K562 (cell line): ENCODE results near the gene CNOT2. TPM values are rescaled to one million over a fixed set of nuclear protein-coding genes. Genes with fewer than 3 reads are reported as not detected.

Experiments
- CHCHD3 ChIP-seq: fragments of 250-450 bp; sonication (Bioruptor Pico); IDR thresholded peaks from 2 replicates; pipeline ENCODE4 v2.1.2; 2022; ENCODE audit warnings: mild to moderate bottlenecking
- E2F3 ChIP-seq: fragments of 250-450 bp; sonication (Bioruptor Pico); IDR thresholded peaks from 2 replicates; pipeline ENCODE4 v1.4.0; 2020; ENCODE audit warnings: mild to moderate bottlenecking
- ELF4 ChIP-seq: fragments of 450-650 bp; formaldehyde crosslinking; IDR thresholded peaks from 2 replicates; pipeline ENCODE4 v1.4.0; 2022; ENCODE audit warnings: missing genetic modification characterization
- HDAC8 ChIP-seq: fragments of 450-650 bp; IDR thresholded peaks from 2 replicates; pipeline ENCODE4 v1.6.1; 2016; ENCODE audit warnings: mild to moderate bottlenecking, missing genetic modification characterization, moderate library complexity, missing compliant biosample characterization
- HNRNPL ChIP-seq: fragments of 200-400 bp; formaldehyde crosslinking; IDR thresholded peaks from 2 replicates; pipeline ENCODE4 v1.6.1; 2017; ENCODE audit warnings: low read depth, mild to moderate bottlenecking, low read length
- ILK ChIP-seq: fragments of 450-650 bp; IDR thresholded peaks from 2 replicates; pipeline ENCODE4 v1.6.1; 2016; ENCODE audit warnings: missing genetic modification characterization, low read depth, mild to moderate bottlenecking, missing compliant biosample characterization, moderate library complexity, borderline replicate concordance
- IRF9 ChIP-seq: fragments of 450-650 bp; IDR thresholded peaks from 2 replicates; pipeline ENCODE4 v1.6.1; 2016; ENCODE audit warnings: missing biosample characterization, missing genetic modification characterization
- KAT7 ChIP-seq: sonication (generic); formaldehyde crosslinking; IDR thresholded peaks from 2 replicates; pipeline ENCODE4 v1.8.0; 2022; ENCODE audit warnings: missing genetic modification reagents, mild to moderate bottlenecking, borderline replicate concordance
- NCOR1 ChIP-seq: fragments of 450-650 bp; IDR thresholded peaks from 2 replicates; pipeline ENCODE4 v1.6.1; 2016; ENCODE audit warnings: mild to moderate bottlenecking, moderate library complexity
- NFATC3 ChIP-seq: fragments of 450-650 bp; IDR thresholded peaks from 2 replicates; pipeline ENCODE4 v1.6.1; 2017; ENCODE audit warnings: mild to moderate bottlenecking
- NONO ChIP-seq, 2 experiments: fragments of 200-400 bp in 1 of 2; fragments of 450-650 bp in 1 of 2; formaldehyde crosslinking in 1 of 2; IDR thresholded peaks; 2 replicates each; pipeline ENCODE4 v1.6.1; 2017; ENCODE audit warnings: low read depth in 2 of 2, mild to moderate bottlenecking in 2 of 2, moderate library complexity in 2 of 2, low read length in 1 of 2
- OTX1 ChIP-seq: fragments of 450-650 bp; formaldehyde crosslinking; IDR thresholded peaks from 2 replicates; pipeline ENCODE4 v1.4.0; 2022; ENCODE audit warnings: mild to moderate bottlenecking
- PTTG1 ChIP-seq: fragments of 450-650 bp; IDR thresholded peaks from 2 replicates; pipeline ENCODE4 v1.6.1; 2016; ENCODE audit warnings: low read depth, mild to moderate bottlenecking, missing genetic modification characterization, missing compliant biosample characterization
- RBM25 ChIP-seq: fragments of 200-400 bp; formaldehyde crosslinking; IDR thresholded peaks from 2 replicates; pipeline ENCODE4 v1.6.1; 2018; ENCODE audit warnings: low read length, low read depth, moderate library complexity; ENCODE audit not compliant: severe bottlenecking
- SAP30 ChIP-seq: fragments of 200-600 bp; sonication (generic); IDR thresholded peaks from 2 replicates; pipeline ENCODE4 v1.6.1; 2012; ENCODE audit warnings: borderline replicate concordance, low read depth, mild to moderate bottlenecking, moderate library complexity, low read length, control low read depth, inconsistent platforms; ENCODE audit not compliant: insufficient read depth, poor library complexity, severe bottlenecking
- SIN3A ChIP-seq, 2 experiments: fragments of 150-350 bp in 1 of 2; IDR thresholded peaks; 2 replicates each; pipeline ENCODE4 v1.6.1; 2011 to 2016; ENCODE audit warnings: borderline replicate concordance in 2 of 2, low read depth in 2 of 2, low read length in 2 of 2, mild to moderate bottlenecking in 2 of 2, moderate library complexity in 2 of 2; ENCODE audit not compliant: control insufficient read depth in 1 of 2
- SREBF2 ChIP-seq: sonication (generic); formaldehyde crosslinking; IDR thresholded peaks from 2 replicates; pipeline ENCODE4 v1.4.0; 2020; ENCODE audit warnings: mild to moderate bottlenecking, missing genetic modification reagents
- TBL1XR1 ChIP-seq, 2 experiments: IDR thresholded peaks; 2 replicates each; pipeline ENCODE4 v1.6.1; 2012; ENCODE audit warnings: improper control_type of control experiment in 2 of 2, low read length in 2 of 2, mild to moderate bottlenecking in 1 of 2
- TEAD1 ChIP-seq, 2 experiments: fragments of 450-650 bp in 1 of 2; sonication (generic) in 1 of 2; formaldehyde crosslinking; IDR thresholded peaks; 2 replicates each; pipeline versions ENCODE4 v1.4.0 to v1.8.0; 2020 to 2022; ENCODE audit warnings: mild to moderate bottlenecking in 2 of 2, missing genetic modification reagents in 1 of 2
- ZNF232 ChIP-seq: sonication (generic); formaldehyde crosslinking; IDR thresholded peaks from 2 replicates; pipeline ENCODE4 v1.8.0; 2022; ENCODE audit warnings: mild to moderate bottlenecking, missing genetic modification reagents
- ZNF274 ChIP-seq: IDR thresholded peaks from 2 replicates; pipeline ENCODE4 v1.6.1; 2011; ENCODE audit warnings: low read depth, mild to moderate bottlenecking, low read length, moderate library complexity, borderline replicate concordance
- ZNF316 ChIP-seq: fragments of 450-650 bp; IDR thresholded peaks from 2 replicates; pipeline ENCODE4 v1.6.1; 2016
- polyA plus RNA-seq, 8 experiments: library from polyadenylated mRNA; depleted of rRNA in 4 of 8; stranded (reverse) in 5 of 8; unstranded in 3 of 8; fragments of >200 nt; fragmentation: Nextera tagmentation in 2 of 8; fragmentation: Illumina TruSeq in 1 of 8; extraction: Ambion mirVana in 2 of 8; extraction: Trizol in 1 of 8; gene quantifications; 2 replicates each; pipeline versions ENCODE4 v1.2.1 to v1.2.3, GENCODE V29; 2011 to 2014; ENCODE audit warnings: inconsistent platforms in 1 of 8, missing spikeins in 1 of 8
- total RNA-seq, 7 experiments: library from RNA; depleted of rRNA in 6 of 7; stranded (reverse); fragments of >200 nt in 6 of 7; fragmentation: Illumina TruSeq in 2 of 7; extraction: Trizol in 2 of 7; gene quantifications; 2 replicates each; pipeline versions ENCODE4 v1.2.1 to v1.2.3, GENCODE V29; 2011 to 2021; ENCODE audit warnings: low replicate concordance in 1 of 7
- TF ChIP-seq, protein P1 (sequence below): fragments of 450-650 bp; conservative IDR thresholded peaks from 2 replicates; pipeline ENCODE4 v1.6.1; 2016; ENCODE audit warnings: missing genetic modification characterization, low read depth, mild to moderate bottlenecking, missing compliant biosample characterization, moderate library complexity
- TF ChIP-seq, protein P2 (sequence below): fragments of 250-450 bp; sonication (Bioruptor Pico); IDR thresholded peaks from 2 replicates; pipeline ENCODE4 v1.8.0; 2022; ENCODE audit warnings: moderate library complexity, mild to moderate bottlenecking, inconsistent platforms

The CNOT2 gene
- total and polyA plus RNA-seq, 9 of the 15 experiments (the other 6 are each of a cell fraction or from before 2014, with no cell fraction given) = 43.6 to 119 (median 84.4) TPM

DNA sequence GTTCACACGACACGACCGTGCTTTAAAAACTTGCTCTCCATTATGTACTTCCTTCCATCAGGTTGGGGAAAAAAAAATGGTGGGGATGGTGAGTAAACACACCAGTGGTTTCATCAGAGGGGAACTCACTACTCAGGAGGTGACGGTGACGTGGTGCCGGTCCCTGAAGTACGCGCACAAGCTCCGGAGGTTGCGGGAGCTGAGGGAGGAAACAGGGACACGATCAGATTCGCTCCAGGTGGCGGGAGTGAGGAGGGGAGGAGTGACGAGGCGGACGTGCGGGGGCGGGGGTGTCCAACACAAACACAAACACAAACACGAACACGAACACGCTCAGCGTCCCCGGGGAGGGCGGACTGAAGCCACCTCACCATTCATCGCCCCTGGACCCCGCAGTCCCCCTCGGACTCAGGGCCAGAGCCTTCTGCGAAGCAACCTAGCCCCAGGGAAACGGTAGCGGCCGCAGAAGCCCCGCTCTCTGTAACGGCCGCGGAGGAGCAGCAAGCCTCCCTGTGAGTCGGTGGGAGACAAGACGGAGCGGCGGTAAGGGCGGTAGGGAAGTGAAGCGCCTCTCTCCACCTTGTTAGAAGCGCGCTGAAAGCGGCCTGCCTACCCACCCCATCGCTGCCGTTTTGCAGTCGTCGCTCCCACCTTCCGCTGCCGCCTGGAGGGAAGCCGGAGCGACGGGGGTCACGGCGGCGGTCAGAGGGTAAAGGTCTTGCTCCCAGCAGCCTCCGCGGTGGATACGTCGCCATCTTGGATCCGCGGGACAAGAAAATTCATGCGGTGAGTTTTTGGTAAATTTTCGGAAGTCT lies at the start of gene CNOT2 (continued):
- no peak for TF ChIP-seq SAP30
- TF ChIP-seq ZNF232 (CRISPR knock-in tag) = no peak
- no peak for TF ChIP-seq HNRNPL
- peak; percentile 40 to 52; a peak in 1 of 4 replicates for TF ChIP-seq SIN3A (IDR thresholded peaks at IDR 0.05; ENCODE audit: borderline replicate concordance in 2 of 2, control insufficient read depth in 1 of 2, low read depth in 2 of 2, low read length in 2 of 2)
- no peak for TF ChIP-seq RBM25
- peak; percentile 15 to 54; a peak in 1 of 4 replicates for TF ChIP-seq TEAD1 (CRISPR knock-in tag; IDR thresholded peaks at IDR 0.05)
- TF ChIP-seq, protein P1, sequence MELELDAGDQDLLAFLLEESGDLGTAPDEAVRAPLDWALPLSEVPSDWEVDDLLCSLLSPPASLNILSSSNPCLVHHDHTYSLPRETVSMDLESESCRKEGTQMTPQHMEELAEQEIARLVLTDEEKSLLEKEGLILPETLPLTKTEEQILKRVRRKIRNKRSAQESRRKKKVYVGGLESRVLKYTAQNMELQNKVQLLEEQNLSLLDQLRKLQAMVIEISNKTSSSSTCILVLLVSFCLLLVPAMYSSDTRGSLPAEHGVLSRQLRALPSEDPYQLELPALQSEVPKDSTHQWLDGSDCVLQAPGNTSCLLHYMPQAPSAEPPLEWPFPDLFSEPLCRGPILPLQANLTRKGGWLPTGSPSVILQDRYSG = peak; percentile 69; the same call in 1 of the 2 replicates
- no peak for TF ChIP-seq ELF4
- no peak for TF ChIP-seq NONO (IDR thresholded peaks at IDR 0.05; ENCODE audit: low read depth in 2 of 2, low read length in 1 of 2)
- no peak for TF ChIP-seq ILK (tag)
- no peak; the same call in 1 of the 2 replicates for TF ChIP-seq KAT7 (CRISPR knock-in tag)
- no peak for TF ChIP-seq ZNF274
- peak; percentile 88 for TF ChIP-seq HDAC8 (tag)
- TF ChIP-seq IRF9 = no peak
- no peak for TF ChIP-seq SREBF2 (CRISPR knock-in tag)
- TF ChIP-seq NCOR1 = peak; percentile 45
- TF ChIP-seq ZNF316 = peak; percentile 32; the same call in 1 of the 2 replicates
- TF ChIP-seq CHCHD3 (CRISPR knock-in tag) = no peak
- TF ChIP-seq NFATC3 = no peak
- TF ChIP-seq TBL1XR1 (IDR thresholded peaks at IDR 0.05; ENCODE audit: low read length in 2 of 2) = peak in 1 of 2 experiments; percentile 66; a peak in 2 of 4 replicates
- no peak for TF ChIP-seq OTX1 (CRISPR knock-in tag)
- TF ChIP-seq PTTG1 (tag) = no peak
- TF ChIP-seq E2F3 (CRISPR knock-in tag) = no peak
- TF ChIP-seq, protein P2, sequence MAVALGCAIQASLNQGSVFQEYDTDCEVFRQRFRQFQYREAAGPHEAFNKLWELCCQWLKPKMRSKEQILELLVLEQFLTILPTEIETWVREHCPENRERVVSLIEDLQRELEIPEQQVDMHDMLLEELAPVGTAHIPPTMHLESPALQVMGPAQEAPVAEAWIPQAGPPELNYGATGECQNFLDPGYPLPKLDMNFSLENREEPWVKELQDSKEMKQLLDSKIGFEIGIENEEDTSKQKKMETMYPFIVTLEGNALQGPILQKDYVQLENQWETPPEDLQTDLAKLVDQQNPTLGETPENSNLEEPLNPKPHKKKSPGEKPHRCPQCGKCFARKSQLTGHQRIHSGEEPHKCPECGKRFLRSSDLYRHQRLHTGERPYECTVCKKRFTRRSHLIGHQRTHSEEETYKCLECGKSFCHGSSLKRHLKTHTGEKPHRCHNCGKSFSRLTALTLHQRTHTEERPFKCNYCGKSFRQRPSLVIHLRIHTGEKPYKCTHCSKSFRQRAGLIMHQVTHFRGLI (CRISPR knock-in tag) = no peak
